Activated CD8-positive, alpha-beta memory T cell treated with anti-CD3 and anti-CD28 coated beads for 4 hours (primary cell): ENCODE results near the gene NPEPPS.
"Not testable (repeated sequence)": the region's sequence is repeated elsewhere in the genome, so short reads cannot be mapped to it uniquely, and the experiment has no call there.

Experiments used
- DNase-seq, 2 donors: peaks; one replicate each; pipeline ENCODE4 v3.0.0-alpha.2; 2020; ENCODE audit warnings: low read depth in 2 of 2

The NPEPPS gene

DNA sequence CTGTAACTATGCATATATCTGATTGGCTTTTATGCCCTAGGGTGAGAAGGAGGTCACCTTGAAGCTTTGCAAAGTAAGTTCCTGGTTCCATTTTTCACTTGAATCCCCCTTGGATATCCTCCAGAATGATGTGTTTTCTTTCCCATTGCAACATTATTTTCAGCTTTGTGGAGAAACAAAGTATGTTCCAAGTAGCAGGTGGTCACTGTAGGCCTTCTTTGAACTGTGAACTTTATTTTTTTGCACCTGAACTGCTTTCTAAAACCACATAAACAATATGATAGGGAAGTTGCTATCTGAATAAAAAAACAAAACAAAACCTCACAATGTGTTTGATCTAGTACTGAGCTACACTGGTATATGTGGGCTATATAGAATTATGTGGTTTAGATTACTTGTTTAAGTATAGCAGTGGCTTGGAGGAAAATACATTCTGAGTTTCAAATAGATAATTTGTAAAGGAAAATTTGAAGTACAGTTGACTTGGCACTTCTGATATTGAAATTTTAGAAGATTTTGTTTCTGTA, 29.7 kb downstream of the NPEPPS start:
- DNase-seq, result not testable (repeated sequence)

DNA sequence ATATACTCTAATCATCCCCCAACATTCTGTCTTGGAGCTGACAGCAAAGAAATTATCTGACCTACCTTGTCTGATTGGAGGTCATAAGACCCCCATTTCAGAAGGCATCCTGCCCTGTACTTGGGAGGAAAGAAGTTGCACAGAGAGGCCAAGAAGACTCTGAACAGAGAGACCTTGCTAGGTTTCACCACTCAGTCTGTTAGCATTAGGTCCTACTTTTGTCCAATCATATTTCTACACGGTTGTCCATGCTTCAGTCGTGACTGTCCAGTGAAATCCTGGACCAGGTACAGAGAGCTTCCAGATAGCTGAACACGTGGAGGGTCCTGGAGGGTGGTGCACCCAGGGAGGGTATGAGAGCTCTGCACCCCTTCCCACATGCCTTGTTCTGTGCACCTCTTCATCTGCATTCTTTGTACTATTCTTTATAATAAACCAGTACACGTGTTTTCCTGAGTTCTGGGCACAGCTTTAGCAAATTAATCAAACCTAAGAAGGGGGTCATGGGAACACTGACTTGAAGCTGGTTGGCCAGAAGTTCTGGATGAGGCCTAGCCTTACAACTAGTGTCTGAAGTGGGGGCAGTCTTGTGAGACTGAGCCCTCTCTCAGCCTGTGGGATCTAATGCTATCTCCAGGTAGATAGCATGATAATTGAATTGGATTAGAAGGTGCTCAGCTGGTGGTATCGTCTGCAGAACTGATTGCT, 30.9 kb downstream of the NPEPPS start:
- not testable (repeated sequence) for DNase-seq

DNA sequence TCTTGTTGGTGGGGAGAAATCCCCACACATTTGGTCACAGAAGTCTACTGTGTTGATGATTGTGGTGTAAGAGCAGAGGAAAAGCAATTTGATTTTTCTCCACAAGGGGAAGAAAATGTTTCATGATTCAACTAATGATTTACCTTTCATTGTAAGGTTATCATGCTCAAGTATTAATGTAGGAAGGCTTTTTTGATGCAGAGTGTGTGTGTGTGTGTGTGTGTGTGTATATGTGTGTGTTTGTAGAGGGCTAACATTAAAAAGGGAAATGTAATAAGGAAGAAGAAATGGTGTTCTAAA, 31.4 kb downstream of the NPEPPS start:
- DNase-seq, result not testable (repeated sequence)

- not testable (repeated sequence) for DNase-seq
These were observed 36.4 kb downstream of the NPEPPS start for GRCh38 chr17:47567261-47567660.

DNA sequence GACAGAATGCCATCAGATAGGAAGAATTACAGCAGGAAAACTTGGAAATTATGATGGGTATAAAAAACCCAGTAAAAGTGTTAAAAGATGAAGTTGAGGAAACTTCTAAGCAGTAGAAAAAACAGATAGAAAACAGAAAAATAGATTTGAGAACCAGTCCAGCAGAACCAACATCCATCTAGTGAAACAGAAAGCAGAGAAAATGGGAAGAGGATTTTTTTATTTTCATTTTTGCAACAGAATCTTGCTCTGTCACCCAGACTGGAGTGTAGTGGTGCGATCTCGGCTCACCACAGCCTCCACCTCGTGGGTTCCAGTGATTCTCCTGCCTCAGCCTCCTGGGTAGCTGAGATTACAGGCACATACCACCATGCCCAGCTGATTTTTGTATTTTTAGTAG, 41.7 kb downstream of the NPEPPS start:
- not testable (repeated sequence) for DNase-seq

DNA sequence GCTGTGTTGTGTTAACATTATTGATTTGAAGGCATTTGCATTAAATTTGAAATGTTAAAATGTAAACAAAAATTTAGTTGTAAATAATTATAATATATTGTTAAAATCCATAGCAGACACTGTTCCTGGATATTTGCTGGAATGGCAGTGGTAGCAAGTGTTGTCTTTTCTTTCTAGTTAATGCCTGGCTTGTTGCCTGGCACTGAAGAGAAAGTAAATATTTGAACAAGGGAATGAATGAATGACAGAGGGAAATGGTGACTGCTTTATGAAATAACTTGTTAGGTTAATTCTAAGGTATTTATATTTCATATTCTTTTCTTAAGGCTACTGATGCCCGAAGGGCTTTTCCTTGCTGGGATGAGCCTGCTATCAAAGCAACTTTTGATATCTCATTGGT, 51.5 kb downstream of the NPEPPS start:
- not testable (repeated sequence) for DNase-seq

DNA sequence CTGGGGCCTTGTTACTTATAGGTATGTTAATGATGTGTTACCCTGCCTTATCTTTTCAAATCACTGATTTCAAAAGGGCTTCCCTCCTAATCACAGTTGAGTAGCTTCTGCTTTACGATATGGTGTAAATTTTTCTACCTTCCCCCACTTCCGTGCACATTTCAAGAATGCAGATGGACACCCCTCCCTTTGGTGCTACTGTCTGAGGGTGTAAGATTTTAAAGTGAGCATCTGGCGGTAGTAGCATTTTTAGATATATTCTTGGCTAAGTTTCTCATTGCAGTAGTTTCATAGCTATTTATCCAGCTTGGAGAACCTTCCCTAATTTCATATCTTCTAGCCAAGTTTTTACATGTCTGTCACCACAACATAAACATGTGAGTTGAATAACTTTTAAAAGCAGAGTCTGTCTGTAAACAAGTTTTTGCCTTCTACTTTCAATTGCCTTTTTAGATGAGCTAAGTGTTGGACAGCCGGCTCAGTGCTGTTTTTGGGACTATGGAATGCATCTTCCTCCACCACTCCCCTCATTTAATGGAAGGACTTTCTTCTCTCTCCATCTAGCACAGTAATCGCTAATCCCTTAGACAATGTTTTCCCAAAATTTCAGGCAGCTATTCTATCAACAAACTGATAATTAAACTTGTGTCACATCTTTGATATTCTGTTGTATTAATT, 55.6 kb downstream of the NPEPPS start:
- not testable (repeated sequence) for DNase-seq

- DNase-seq, result not testable (repeated sequence)
These were observed 62.6 kb downstream of the NPEPPS start for GRCh38 chr17:47593522-47593921.

- DNase-seq, result no peak
These were observed 73.1 kb downstream of the NPEPPS start for GRCh38 chr17:47603830-47604597.

- DNase-seq, result no peak
These were observed 73.7 kb downstream of the NPEPPS start for GRCh38 chr17:47604598-47604927.

- no peak for DNase-seq
These were observed 74.1 kb downstream of the NPEPPS start for GRCh38 chr17:47605011-47605410.

- DNase-seq, result no peak
These were observed 76.6 kb downstream of the NPEPPS start for GRCh38 chr17:47607481-47607880.

DNA sequence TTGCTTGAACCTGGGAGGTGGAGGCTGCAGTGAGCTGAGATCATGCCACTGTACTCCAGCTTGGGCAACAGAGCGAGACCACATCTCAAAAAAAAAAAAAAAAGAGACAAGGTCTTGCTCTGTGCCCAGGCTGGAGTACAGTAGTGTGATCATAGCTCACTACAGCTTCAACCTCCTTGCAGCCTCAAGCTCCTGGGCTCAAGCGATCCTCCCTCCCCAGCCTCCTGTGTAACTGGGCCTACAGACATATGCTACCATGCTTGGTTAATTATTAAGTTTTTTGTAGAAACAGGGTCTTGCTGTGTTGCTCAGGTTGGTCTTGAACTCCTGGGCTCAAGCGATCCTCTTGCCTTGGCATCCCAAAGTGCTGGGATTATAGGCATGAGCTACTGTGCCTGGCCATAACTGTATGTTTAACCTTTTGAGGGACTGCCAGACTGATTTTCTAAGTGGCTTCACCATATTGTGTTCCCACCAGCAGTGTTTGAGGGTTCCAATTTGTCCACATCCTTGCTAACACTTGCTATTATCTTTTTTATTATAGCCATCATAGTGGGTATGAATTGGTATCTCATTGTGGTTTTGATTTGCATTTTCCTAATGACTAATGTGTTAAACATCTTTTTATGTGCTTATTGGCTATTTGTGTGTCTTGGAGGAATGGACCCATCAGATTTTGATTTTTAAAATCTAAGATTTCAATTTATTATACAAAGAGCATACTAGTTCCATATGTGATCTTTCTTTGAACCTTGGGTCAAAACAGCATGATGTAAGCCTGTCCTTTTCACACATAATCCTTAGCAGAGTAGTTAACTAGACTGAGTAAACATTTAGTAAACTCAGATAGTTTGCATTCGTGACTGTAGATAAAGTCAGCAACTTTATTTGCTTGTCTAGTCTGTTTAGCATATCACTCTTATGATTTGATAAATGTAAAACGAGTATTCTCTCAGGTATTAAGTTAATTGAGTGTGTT, 80.8 kb downstream of the NPEPPS start:
- no peak for DNase-seq

DNA sequence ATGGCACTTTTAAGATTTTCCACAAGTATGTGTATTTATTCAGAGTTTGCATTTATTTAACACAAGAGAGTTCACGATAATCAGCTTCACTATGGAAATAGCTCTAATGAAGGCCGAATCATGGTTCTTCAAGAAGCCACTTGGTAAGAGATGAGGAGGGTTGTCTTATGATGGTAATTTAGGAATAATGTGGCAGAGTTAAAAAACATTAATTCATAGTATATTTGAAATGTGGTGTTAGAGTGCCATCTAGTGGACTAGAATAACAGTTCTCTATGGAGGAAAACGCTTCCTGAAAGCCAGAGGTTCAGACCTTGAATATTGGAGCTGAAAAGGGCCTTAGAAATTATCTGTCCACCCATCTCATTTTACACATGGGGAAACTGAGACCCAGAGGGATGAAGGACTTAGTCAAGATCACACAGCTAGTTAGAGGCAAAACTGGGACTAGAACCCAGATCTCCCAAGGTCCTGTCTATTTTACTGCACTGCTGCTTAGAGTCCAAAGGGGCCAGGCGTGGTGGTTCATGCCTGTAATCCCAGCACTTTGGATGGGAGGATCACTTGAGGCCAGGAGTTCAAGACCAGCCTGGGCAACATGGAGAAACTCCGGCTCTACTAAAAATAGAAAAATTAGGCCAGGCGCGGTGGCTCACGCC, 85.0 kb downstream of the NPEPPS start:
- DNase-seq, result no peak

DNA sequence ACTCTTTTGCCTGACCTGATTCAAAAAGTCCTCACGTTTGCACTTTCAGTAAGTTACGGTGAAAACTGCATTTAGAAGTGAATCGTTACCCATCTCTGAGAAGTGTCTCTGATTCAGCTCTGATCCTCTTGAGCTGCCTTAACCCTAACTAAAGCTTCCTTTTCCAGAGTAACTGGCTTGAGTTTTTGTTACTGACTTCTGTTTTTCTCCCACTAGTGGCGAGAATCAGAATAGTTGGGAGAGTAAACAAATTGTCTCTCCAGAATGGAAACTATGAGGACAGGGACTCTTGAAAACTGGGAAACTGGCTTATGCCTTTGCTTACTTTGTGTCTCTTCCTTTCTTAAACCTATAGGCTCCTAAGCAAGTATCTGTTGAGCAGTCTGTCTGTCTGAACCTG, 87.5 kb downstream of the NPEPPS start:
- DNase-seq, result no peak

DNA sequence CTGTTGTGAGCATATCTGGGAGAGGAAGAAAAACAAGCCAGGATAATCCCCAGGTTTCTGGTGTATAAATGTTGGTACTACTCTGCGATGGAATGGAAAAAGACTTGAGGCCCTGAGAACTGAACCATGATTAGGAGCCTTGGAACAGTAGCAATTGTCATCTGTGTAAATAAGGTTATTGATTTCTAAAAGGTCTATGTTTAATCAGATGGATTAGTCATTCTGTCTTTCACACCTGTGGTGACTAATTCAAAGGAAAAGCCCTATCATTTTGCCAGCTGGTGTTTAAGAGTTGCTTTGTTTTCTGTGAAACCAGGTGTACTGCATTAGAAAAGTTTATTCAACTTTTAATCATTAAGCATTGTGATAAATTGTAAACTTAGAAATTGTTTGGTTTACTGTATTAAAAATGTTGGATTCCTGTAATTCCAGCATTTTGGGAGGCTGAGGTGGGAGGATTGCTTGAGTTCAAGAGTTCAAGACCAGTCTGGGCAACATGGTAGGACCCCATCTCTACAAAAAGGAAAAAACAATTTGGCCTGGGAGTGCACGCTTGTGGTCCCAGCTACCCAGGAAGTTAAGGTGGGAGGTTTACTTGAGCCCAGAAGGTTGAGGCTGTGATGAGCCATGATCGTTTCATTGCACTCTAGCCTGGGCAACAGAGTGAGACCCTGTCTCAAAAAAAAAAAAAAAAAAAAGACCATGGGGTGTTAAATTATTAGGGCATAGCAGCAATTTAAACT, 89.8 kb downstream of the NPEPPS start:
- DNase-seq, result no peak

DNA sequence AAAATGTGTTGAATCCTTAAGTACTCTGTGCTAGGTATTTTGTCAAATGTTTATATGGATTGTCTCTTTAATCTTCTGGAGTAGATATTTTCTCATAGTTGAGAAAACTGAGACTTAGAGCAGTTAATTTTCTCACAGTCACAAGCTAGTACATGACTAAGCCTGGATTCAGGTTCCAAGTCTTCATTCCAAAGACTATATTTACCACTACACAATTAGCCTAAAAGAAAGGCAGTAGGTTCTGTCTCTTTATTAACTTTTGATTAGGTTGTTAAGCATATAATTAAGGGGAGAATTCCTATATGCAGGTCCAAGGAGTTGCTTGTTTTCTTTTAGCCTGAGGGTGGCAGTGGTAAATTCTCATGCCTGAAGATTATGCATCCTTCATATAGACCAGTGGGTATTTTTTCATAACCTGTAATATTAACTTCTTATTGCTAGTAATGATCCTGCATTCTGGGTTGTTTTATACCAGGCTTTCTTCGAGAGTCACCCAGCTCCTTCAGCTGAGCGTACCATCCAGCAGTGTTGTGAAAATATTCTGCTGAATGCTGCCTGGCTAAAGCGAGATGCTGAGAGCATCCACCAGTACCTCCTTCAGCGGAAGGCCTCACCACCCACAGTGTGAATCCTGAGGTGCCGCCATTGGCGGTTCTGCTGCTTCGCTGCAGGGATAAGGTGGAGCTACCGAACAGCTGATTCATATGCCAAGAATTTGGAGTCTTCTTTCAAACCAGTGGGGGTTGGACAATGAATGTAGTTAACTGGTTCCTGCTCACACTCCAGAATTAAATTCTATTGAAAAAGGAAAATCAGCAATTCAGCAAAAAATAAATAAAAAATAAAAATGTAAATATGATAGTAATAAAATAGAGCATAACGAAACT, 90.6 kb downstream of the NPEPPS start:
- no peak for DNase-seq

DNA sequence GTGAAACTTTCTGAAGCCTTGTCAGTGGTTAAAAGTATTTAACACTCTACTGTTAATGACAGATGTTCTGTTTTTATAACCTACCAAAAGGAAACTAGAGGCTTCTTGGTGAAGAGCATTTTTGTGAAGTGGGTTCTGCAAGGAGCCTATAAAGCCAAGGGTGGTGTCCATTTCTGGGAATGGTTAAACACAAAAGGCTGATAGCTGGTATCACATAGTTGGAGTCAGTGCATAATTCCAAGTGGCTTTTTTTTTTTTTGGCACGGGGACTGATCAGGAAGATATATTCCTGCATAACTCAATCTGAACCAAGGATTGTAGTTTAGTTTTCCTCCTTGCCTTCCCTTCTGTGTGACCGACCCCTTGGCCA, 91.3 kb downstream of the NPEPPS start:
- no peak for DNase-seq

DNA sequence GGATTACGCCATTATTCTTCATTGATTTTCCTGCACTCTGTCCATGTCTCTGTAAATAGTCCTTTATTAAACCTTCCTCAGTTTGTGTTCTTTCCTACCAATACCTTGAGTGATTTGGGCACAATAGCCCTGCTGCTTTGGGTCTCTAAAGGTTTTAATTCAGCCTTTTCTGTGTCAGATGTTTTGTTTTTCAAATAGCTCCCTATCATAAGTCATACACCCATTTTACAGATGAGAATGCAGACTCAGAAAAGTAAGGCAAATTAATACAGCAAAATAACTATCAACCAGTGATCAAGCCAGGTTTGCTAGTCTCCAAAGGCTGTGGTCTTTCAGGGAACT, 93.8 kb downstream of the NPEPPS start:
- no peak for DNase-seq
